ENCODE measurements around the gene SIGLEC15. TPM values are rescaled to one million over a fixed set of nuclear protein-coding genes. Genes with fewer than 3 reads are reported as not detected.

The SIGLEC15 gene
- total and polyA plus RNA-seq, 8 donors = 0.10 to 5.5 (median 0.76) TPM; not detected in 3

DNA sequence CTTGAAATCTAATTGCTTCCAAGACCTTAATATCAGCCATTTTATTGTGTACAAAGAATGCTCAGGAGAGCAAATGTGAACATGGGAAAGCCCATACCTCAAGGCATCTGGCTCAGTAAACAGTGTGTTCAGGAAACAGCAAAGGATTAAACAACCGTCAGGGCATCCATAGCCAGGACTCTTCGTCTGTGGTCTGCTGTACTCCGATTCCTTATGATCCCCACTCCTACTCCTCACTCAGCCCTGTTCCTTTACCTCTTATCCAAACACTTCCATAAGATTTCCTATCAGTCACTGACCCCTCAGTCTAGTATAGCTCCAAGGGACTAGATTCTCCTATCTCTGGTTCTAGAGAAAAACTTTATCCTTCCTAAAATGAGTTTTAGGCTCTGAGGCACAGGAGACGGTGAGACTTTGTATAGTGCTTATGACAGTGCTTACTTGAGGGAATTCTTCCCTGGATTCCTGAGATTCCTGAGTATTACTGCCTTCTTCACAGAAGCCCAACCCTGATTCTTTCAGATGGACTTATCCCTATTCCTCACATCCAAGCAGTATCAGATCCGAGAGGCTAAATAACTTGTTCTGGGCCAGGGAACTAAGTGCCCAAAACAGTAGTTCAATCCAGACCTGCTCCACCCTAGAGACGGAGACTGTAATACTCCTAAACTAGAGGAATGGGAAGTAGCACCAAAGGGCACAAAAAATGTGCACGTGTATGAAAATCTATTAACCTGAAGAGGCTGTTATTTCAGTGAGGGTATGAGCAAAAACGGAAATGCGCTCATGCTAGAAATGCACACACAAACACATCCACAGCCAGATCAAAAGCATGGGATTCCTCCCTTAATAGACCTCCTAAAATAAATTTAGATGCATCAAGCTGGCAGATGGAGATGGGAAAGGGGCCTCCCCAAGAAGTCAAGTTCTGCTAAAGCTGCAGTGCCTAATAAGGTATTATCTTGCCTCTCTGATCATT lies 42.1 kb upstream of the SIGLEC15 start:
- H3K4me1 ChIP-seq = no peaks in the 10 kb centered on the region
- no peaks in the 10 kb centered on the region for H3K9me3 ChIP-seq
- no peak for TF ChIP-seq EP300 (IDR thresholded peaks at IDR 0.05)
- TF ChIP-seq, protein P1, sequence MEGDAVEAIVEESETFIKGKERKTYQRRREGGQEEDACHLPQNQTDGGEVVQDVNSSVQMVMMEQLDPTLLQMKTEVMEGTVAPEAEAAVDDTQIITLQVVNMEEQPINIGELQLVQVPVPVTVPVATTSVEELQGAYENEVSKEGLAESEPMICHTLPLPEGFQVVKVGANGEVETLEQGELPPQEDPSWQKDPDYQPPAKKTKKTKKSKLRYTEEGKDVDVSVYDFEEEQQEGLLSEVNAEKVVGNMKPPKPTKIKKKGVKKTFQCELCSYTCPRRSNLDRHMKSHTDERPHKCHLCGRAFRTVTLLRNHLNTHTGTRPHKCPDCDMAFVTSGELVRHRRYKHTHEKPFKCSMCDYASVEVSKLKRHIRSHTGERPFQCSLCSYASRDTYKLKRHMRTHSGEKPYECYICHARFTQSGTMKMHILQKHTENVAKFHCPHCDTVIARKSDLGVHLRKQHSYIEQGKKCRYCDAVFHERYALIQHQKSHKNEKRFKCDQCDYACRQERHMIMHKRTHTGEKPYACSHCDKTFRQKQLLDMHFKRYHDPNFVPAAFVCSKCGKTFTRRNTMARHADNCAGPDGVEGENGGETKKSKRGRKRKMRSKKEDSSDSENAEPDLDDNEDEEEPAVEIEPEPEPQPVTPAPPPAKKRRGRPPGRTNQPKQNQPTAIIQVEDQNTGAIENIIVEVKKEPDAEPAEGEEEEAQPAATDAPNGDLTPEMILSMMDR (IDR thresholded peaks at IDR 0.05) = no peak
- no peak overlapping the region for H3K4me3 ChIP-seq
- H3K27me3 ChIP-seq = peaks cover 0 to 4% (median 0%) of the 10 kb centered on the region in 3 donors
- H3K36me3 ChIP-seq = no peaks in the 10 kb centered on the region
- no peak overlapping the region for H3K27ac ChIP-seq
- WGBS, 5 donors = 66 to 82% (median 77%) methylated on average over 9 of the region's 9 CpGs
- no peak for DNase-seq
- intact Hi-C loops (cut with DNase I; ENCODE audit: low total_unique reads) = no loop called here

GRCh38 chr18:45785134-45785533 lies 40.3 kb upstream of the SIGLEC15 start:
- TF ChIP-seq EP300 (IDR thresholded peaks at IDR 0.05) = no peak
- no peak for TF ChIP-seq POLR2A (IDR thresholded peaks at IDR 0.05)
- TF ChIP-seq, protein P1 (IDR thresholded peaks at IDR 0.05) = no peak
- no peak for TF ChIP-seq POLR2AphosphoS5 (IDR thresholded peaks at IDR 0.05)
- DNase-seq = peak in 1 of 2 donors; percentile 31
- H3K36me3 ChIP-seq = no peaks in the 10 kb centered on the region
- WGBS, 5 donors = 51 to 76% (median 57%) methylated on average over 4 of the region's 4 CpGs
- H3K9me3 ChIP-seq = no peaks in the 10 kb centered on the region
- peaks cover 0 to 4% (median 0%) of the 10 kb centered on the region in 3 donors for H3K27me3 ChIP-seq
- H3K27ac ChIP-seq = no peak overlapping the region
- no peak overlapping the region for H3K4me3 ChIP-seq
- no peaks in the 10 kb centered on the region for H3K4me1 ChIP-seq
- intact Hi-C loops (cut with DNase I; ENCODE audit: low total_unique reads) = no loop called here

- Histone ChIP-seq H3K4me3 (no peak overlapping the region), H3K9me3 (no peaks in the 10 kb centered on the region)
- 89 to 97% (median 91%) methylated on average over 3 of the region's 3 CpGs for WGBS, 5 donors
Measured at GRCh38 chr18:45786941-45787340, 38.5 kb upstream of the SIGLEC15 start.

GRCh38 chr18:45787346-45787745 lies 38.1 kb upstream of the SIGLEC15 start:
- H3K4me1 ChIP-seq = no peaks in the 10 kb centered on the region
- no peak for DNase-seq
- H3K36me3 ChIP-seq = no peaks in the 10 kb centered on the region
- H3K9me3 ChIP-seq = peaks cover 0 to under 1% (median 0%) of the 10 kb centered on the region in 4 donors
- H3K27ac ChIP-seq = no peak overlapping the region
- no peaks in the 10 kb centered on the region for H3K27me3 ChIP-seq
- 73 to 96% (median 89%) methylated on average over 1 of the region's 1 CpG for WGBS, 5 donors
- intact Hi-C loops (cut with DNase I; ENCODE audit: low total_unique reads) = no loop called here
- TF ChIP-seq, protein P1 (IDR thresholded peaks at IDR 0.05) = no peak
- no peak for TF ChIP-seq POLR2A (IDR thresholded peaks at IDR 0.05)
- TF ChIP-seq EP300 (IDR thresholded peaks at IDR 0.05) = no peak
- TF ChIP-seq POLR2AphosphoS5 (IDR thresholded peaks at IDR 0.05) = no peak
- H3K4me3 ChIP-seq = no peak overlapping the region

More at GRCh38 chr18:45786941-45787340, 38.5 kb upstream of the SIGLEC15 start:
- intact Hi-C loops (cut with DNase I; ENCODE audit: low total_unique reads) = no loop called here
- TF ChIP-seq POLR2A (IDR thresholded peaks at IDR 0.05) (no peak), EP300 (IDR thresholded peaks at IDR 0.05) (no peak), POLR2AphosphoS5 (IDR thresholded peaks at IDR 0.05) (no peak)
- TF ChIP-seq, protein P1 (IDR thresholded peaks at IDR 0.05) = no peak
- H3K27me3 ChIP-seq = no peaks in the 10 kb centered on the region
- H3K36me3 ChIP-seq = no peaks in the 10 kb centered on the region
- no peak for DNase-seq
- H3K27ac ChIP-seq = no peak overlapping the region
- H3K4me1 ChIP-seq = no peaks in the 10 kb centered on the region

Data from stomach (tissue), 9 donors.